OCI-LY7 (cell line): ENCODE results near the gene FYN.

Source experiments
- EZH2phosphoT487 ChIP-seq: fragments of 200-600 bp; sonication (generic); IDR thresholded peaks from 2 replicates; pipeline ENCODE4 v1.6.1; 2018; ENCODE audit warnings: low read depth, borderline replicate concordance, mild to moderate bottlenecking, mixed run types, antibody characterized with exemption, low read length, moderate library complexity, mixed read lengths
- TF ChIP-seq, protein P1 (sequence below): fragments of 200-600 bp; sonication (generic); conservative IDR thresholded peaks from 2 replicates; pipeline ENCODE4 v1.5.1; 2014; ENCODE audit warnings: mild to moderate bottlenecking, antibody characterized with exemption, low read length, moderate library complexity, mixed read lengths

GRCh38 chr6:111834356-111834755 is 38.9 kb downstream of the FYN start:
- TF ChIP-seq, protein P1, sequence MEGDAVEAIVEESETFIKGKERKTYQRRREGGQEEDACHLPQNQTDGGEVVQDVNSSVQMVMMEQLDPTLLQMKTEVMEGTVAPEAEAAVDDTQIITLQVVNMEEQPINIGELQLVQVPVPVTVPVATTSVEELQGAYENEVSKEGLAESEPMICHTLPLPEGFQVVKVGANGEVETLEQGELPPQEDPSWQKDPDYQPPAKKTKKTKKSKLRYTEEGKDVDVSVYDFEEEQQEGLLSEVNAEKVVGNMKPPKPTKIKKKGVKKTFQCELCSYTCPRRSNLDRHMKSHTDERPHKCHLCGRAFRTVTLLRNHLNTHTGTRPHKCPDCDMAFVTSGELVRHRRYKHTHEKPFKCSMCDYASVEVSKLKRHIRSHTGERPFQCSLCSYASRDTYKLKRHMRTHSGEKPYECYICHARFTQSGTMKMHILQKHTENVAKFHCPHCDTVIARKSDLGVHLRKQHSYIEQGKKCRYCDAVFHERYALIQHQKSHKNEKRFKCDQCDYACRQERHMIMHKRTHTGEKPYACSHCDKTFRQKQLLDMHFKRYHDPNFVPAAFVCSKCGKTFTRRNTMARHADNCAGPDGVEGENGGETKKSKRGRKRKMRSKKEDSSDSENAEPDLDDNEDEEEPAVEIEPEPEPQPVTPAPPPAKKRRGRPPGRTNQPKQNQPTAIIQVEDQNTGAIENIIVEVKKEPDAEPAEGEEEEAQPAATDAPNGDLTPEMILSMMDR: no peak
- TF ChIP-seq EZH2phosphoT487: no peak
